Colonic mucosa (tissue), 4 donors: ENCODE measurements around the gene PKHD1. TPM values are rescaled to one million over a fixed set of nuclear protein-coding genes. Genes with fewer than 3 reads are reported as not detected.

Experiments used
- DNase-seq: peaks from one replicate; pipeline ENCODE4 v3.0.0-alpha.2; 2020
- H3K27ac ChIP-seq: fragments of 200-600 bp; one replicate; pipeline ENCODE4 v1.8.0; 2021
- H3K27me3 ChIP-seq: fragments of 200-600 bp; one replicate; pipeline ENCODE4 v1.8.0; 2021
- H3K36me3 ChIP-seq: fragments of 200-600 bp; one replicate; pipeline ENCODE4 v1.8.0; 2021
- H3K4me1 ChIP-seq: fragments of 200-600 bp; one replicate; pipeline ENCODE4 v1.8.0; 2021; ENCODE audit warnings: mild to moderate bottlenecking
- H3K4me3 ChIP-seq: fragments of 200-600 bp; one replicate; pipeline ENCODE4 v1.8.0; 2021
- H3K9ac ChIP-seq, 2 donors: one replicate each; pipeline ENCODE4 v1.7.0; 2013; ENCODE audit warnings: control low read depth in 2 of 2, low read depth in 2 of 2, low read length in 2 of 2
- H3K9me3 ChIP-seq: fragments of 200-600 bp; one replicate; pipeline ENCODE4 v1.8.0; 2021
- CTCF ChIP-seq: fragments of 200-600 bp; IDR thresholded peaks from one replicate; pipeline ENCODE4 v1.8.0; 2022; ENCODE audit warnings: antibody characterized with exemption, mild to moderate bottlenecking
- intact Hi-C: fragments of 100-400 bp; cut with DNase I; formaldehyde crosslinking; loops from one replicate; pipeline ENCODE4 v1.14.1; 2022
- total RNA-seq, 2 donors: library from RNA; stranded (reverse); fragmentation: NEBNext Ultra II Directional in 1 of 2; extraction: Animal tissue kit (Norgen Biotek cat#: 25700) in 1 of 2; gene quantifications; one replicate each; pipeline ENCODE4 v1.2.1, GENCODE V29; 2021
- donor health status: healthy.
- donor health status: DM: no; HTN: no; CAD: no.
- donor health status: DM: no; HTN: no; CAD: no.

PKHD1 gene
- total RNA-seq, 2 donors from 2014 or later, result 0.08 to 0.10 TPM

- no peak overlapping the region for H3K4me3 ChIP-seq
- no peaks in the 10 kb centered on the region for H3K36me3 ChIP-seq
- TF ChIP-seq CTCF, result no peak
- no peaks in the 10 kb centered on the region for H3K4me1 ChIP-seq
- no peaks in the 10 kb centered on the region for H3K9me3 ChIP-seq
- H3K27ac ChIP-seq, result no peak overlapping the region
- no peaks in the 10 kb centered on the region for H3K27me3 ChIP-seq
- DNase-seq, result no peak
- H3K9ac ChIP-seq, result no peak overlapping the region
- intact Hi-C loops, result no loop called here
Observed at GRCh38 chr6:51887859-51888258, 199.6 kb downstream of the PKHD1 start.

- Histone ChIP-seq H3K4me3 (no peak overlapping the region), H3K27me3 (no peaks in the 10 kb centered on the region)
- no peak for DNase-seq
Observed at GRCh38 chr6:51885957-51886356, 201.5 kb downstream of the PKHD1 start.

GRCh38 chr6:51868591-51869355 is 218.6 kb downstream of the PKHD1 start:
- no peaks in the 10 kb centered on the region for H3K9me3 ChIP-seq
- no peak overlapping the region for H3K9ac ChIP-seq
- TF ChIP-seq CTCF, result no peak
- no peaks in the 10 kb centered on the region for H3K27me3 ChIP-seq
- no peak overlapping the region for H3K27ac ChIP-seq
- no peak for DNase-seq
- no peak overlapping the region for H3K4me3 ChIP-seq
- intact Hi-C loops, result no loop called here
- no peaks in the 10 kb centered on the region for H3K36me3 ChIP-seq
- H3K4me1 ChIP-seq, result no peaks in the 10 kb centered on the region

More at GRCh38 chr6:51885957-51886356, 201.5 kb downstream of the PKHD1 start:
- Histone ChIP-seq H3K9ac (no peak overlapping the region), H3K9me3 (no peaks in the 10 kb centered on the region), H3K36me3 (no peaks in the 10 kb centered on the region), H3K27ac (no peak overlapping the region), H3K4me1 (no peaks in the 10 kb centered on the region)
- intact Hi-C loops, result no loop called here
- TF ChIP-seq CTCF, result no peak

GRCh38 chr6:51866867-51867266 is 220.5 kb downstream of the PKHD1 start:
- no peaks in the 10 kb centered on the region for H3K36me3 ChIP-seq
- no peaks in the 10 kb centered on the region for H3K27me3 ChIP-seq
- intact Hi-C loops, result no loop called here
- DNase-seq, result no peak
- H3K9me3 ChIP-seq, result no peaks in the 10 kb centered on the region
- H3K4me1 ChIP-seq, result no peaks in the 10 kb centered on the region
- H3K9ac ChIP-seq, result no peak overlapping the region
- H3K4me3 ChIP-seq, result no peak overlapping the region
- no peak overlapping the region for H3K27ac ChIP-seq
- no peak for TF ChIP-seq CTCF

- no peak for DNase-seq
- Histone ChIP-seq H3K4me1 (no peaks in the 10 kb centered on the region), H3K27me3 (no peaks in the 10 kb centered on the region), H3K9ac (no peak overlapping the region), H3K27ac (no peak overlapping the region), H3K9me3 (no peaks in the 10 kb centered on the region), H3K4me3 (no peak overlapping the region), H3K36me3 (no peaks in the 10 kb centered on the region)
- intact Hi-C loops, result no loop called here
- no peak for TF ChIP-seq CTCF
Observed at GRCh38 chr6:51865996-51866395, 221.4 kb downstream of the PKHD1 start.
